PFSK-1 (cell line): Measurements from ENCODE around the gene KRTAP2-2.

ENCODE experiments used
- POLR2AphosphoS5 ChIP-seq: IDR thresholded peaks from 2 replicates; pipeline ENCODE4 v1.6.1; 2012; ENCODE audit warnings: low read depth, mild to moderate bottlenecking, control low read depth, low read length, moderate library complexity
- REST ChIP-seq, 2 experiments: IDR thresholded peaks; 2 replicates each; pipeline versions ENCODE4 v1.6.1 to v1.8.0; 2011 to 2012; ENCODE audit warnings: low read depth in 2 of 2, low read length in 2 of 2, control low read depth in 1 of 2, inconsistent platforms in 1 of 2, mild to moderate bottlenecking in 1 of 2, moderate library complexity in 1 of 2; ENCODE audit not compliant: insufficient read depth in 1 of 2
- TAF1 ChIP-seq: IDR thresholded peaks from 2 replicates; pipeline ENCODE4 v1.6.1; 2012; ENCODE audit warnings: low read length, control low read depth, borderline replicate concordance; ENCODE audit not compliant: insufficient read depth

GRCh38 chr17:41057547-41057946 is 2.5 kb upstream of the KRTAP2-2 start:
- no peak for TF ChIP-seq REST (IDR thresholded peaks at IDR 0.05; ENCODE audit: insufficient read depth in 1 of 2, low read depth in 2 of 2, low read length in 2 of 2)
- no peak for TF ChIP-seq TAF1
- TF ChIP-seq POLR2AphosphoS5, result no peak
